Measurements from ENCODE around the gene AAK1.

AAK1 gene

DNA sequence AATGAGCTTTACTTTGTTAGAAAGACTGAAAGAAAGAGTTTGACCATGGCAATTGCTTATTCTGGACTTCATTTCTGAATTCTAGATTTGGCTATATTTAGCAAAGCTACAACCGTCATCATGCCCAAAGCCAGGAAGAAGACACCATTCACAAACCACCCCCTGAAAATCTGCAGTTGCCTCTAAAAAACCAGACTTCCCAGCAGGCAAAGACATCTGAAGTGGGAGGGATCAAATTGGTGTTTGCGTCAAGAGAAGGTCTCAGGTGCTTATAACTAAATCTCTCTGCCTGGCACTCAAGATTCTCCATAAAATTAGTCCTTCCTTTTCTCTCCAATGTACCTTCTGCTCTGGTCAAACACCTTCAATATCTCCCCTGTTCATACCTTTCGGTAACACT, 5.6 kb downstream of the AAK1 start:
- DNase-seq (ENCODE audit: low read depth): no peak
- H3K4me3 ChIP-seq (ENCODE audit: low read length): no peak overlapping the region

DNA sequence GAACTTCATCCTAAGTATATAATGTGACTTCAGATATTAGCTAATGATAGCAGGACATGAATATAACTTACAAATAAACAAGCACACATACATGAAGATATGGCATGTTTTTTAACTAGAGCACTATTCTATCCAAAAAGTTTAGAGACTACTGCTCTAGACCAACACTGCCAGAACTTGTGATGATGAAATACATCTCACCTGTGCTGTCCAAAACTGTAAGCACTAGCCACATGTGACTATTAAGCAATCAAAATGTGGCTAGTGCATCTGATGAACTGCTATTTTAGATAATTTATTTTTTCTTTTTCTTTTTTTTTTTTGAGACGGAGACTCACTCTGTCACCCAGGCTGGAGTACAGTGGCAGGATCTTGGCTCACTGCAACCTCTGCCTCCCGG, 7.1 kb downstream of the AAK1 start:
- H3K4me3 ChIP-seq (ENCODE audit: low read length): no peak overlapping the region
- no peak for DNase-seq (ENCODE audit: low read depth)
- TF ChIP-seq, protein P1, sequence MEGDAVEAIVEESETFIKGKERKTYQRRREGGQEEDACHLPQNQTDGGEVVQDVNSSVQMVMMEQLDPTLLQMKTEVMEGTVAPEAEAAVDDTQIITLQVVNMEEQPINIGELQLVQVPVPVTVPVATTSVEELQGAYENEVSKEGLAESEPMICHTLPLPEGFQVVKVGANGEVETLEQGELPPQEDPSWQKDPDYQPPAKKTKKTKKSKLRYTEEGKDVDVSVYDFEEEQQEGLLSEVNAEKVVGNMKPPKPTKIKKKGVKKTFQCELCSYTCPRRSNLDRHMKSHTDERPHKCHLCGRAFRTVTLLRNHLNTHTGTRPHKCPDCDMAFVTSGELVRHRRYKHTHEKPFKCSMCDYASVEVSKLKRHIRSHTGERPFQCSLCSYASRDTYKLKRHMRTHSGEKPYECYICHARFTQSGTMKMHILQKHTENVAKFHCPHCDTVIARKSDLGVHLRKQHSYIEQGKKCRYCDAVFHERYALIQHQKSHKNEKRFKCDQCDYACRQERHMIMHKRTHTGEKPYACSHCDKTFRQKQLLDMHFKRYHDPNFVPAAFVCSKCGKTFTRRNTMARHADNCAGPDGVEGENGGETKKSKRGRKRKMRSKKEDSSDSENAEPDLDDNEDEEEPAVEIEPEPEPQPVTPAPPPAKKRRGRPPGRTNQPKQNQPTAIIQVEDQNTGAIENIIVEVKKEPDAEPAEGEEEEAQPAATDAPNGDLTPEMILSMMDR (conservative IDR thresholded peaks at IDR 0.05; ENCODE audit: low read length): no peak

More for the DNA sequence above, 5.6 kb downstream of the AAK1 start:
- TF ChIP-seq, protein P1 (conservative IDR thresholded peaks at IDR 0.05; ENCODE audit: low read length): no peak

DNA sequence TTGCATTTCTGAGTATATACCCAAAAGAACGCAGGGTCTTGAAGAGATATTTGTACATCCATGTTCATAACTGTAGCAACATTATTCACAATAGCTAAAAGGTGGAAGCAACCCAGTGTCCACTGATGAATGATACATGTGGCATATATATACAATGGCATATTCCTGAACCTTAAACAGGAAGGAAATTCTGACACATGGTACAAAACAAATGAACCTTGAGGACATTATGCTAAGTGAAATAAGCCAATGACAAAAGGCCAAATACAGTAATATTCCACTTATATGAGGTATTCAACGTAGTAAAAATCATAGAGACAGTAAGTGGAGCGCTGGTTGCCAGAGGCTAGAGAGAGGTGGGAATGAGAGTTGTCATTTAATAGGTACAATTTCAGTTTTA, 8.1 kb downstream of the AAK1 start:
- no peak for DNase-seq (ENCODE audit: low read depth)
- TF ChIP-seq, protein P1 (conservative IDR thresholded peaks at IDR 0.05; ENCODE audit: low read length): no peak
- no peak overlapping the region for H3K4me3 ChIP-seq (ENCODE audit: low read length)

GRCh38 chr2:69634196-69634821, 9.2 kb downstream of the AAK1 start:
- H3K4me3 ChIP-seq (ENCODE audit: low read length): no peak overlapping the region
- TF ChIP-seq, protein P1 (conservative IDR thresholded peaks at IDR 0.05; ENCODE audit: low read length): no peak
- DNase-seq (ENCODE audit: low read depth): no peak

DNA sequence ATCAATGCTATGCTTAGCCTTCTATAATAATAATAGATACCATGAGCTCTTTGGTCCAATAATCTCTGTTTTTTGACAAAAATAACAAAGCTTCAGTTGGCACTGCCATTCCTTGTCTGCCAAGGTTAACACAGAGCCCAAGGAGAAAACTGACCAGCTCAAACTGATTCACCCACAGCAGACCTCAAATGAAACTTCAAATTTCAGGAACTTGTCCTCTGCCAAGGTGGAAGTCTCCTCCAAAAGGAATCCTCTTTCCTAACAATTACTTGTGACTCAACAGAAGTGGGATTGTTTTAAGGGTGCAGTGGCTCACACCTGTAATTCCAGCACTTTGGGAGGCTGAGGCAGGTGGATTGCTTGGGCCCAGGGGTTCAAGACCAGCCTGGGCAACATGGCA, 12.1 kb downstream of the AAK1 start:
- no peak overlapping the region for H3K4me3 ChIP-seq (ENCODE audit: low read length)
- TF ChIP-seq, protein P1 (conservative IDR thresholded peaks at IDR 0.05; ENCODE audit: low read length): no peak
- no peak for DNase-seq (ENCODE audit: low read depth)

DNA sequence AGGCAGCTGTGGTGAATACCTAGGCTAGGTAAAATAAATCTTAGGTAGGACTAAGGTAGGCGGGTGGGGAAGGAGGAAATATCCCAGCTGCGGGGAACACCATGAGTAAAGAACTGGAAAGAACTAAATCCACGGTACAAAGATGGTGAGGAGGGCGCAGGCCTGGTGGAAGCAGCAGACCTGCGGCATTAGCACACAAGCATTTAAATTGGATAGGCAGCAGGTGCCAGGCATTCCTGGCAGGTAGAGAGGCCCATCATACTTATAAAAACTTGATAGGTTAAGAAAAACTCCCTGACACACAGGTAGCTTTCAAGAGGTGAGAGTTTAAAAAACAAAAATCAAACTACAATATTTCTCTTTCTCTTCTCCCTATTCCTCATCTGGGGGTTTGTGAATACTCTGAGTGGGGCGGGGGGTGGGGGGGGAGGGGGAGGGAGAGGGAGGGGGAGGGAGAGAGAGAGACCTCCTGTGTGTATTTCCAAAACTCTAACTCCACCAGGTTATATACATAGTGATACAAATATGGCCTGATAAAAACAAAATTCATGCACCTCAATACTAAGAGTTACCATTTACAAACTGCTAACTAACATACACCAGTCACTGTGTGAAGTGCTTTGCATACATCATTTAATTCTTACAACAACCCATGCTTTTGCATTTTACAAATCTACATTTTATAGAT, 13.5 kb downstream of the AAK1 start:
- TF ChIP-seq, protein P1 (conservative IDR thresholded peaks at IDR 0.05; ENCODE audit: low read length): no peak
- no peak overlapping the region for H3K4me3 ChIP-seq (ENCODE audit: low read length)
- DNase-seq (ENCODE audit: low read depth): no peak
